Testis (tissue), 2 donors: Measurements from ENCODE around the gene INAVA.

ENCODE experiments used
- POLR2A ChIP-seq: fragments of 450-650 bp; IDR thresholded peaks from one replicate; pipeline ENCODE4 v1.6.1; 2017; ENCODE audit warnings: antibody characterized with exemption, mild to moderate bottlenecking, moderate library complexity
- TF ChIP-seq, protein P1 (sequence below), 3 experiments: fragments of 450-650 bp in 2 of 3; fragments of 200-600 bp in 1 of 3; sonication (generic) in 1 of 3; IDR thresholded peaks; one replicate each; pipeline ENCODE4 v1.5.1; 2016 to 2019; ENCODE audit warnings: antibody characterized with exemption in 3 of 3, mild to moderate bottlenecking in 2 of 3, moderate library complexity in 1 of 3

DNA sequence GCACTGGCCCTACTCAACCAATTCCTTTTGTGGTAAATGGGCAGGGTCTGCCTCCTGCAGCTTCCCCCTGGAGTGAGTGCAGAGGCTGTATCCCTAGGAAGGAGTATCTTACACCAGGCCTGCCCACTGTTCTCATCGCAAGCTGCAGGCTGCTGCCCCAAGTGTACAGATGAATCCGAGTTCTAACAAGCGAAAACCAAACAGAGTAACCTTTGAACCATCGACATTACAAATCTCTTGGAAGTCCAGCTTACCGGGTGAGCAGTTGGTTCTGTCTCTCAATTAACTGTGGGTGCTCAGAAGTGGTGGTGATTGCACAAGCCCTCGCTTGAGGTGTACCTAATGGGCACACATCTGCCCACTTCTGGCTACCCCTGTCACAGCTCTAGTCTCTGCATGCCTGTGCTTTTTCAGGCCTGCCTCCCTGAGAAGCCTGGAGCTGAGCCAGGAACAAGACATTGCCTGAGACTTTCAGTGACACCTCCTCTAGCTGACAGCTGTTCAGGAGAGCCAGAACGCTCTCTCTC is 22.7 kb downstream of the INAVA start:
- TF ChIP-seq, protein P1, sequence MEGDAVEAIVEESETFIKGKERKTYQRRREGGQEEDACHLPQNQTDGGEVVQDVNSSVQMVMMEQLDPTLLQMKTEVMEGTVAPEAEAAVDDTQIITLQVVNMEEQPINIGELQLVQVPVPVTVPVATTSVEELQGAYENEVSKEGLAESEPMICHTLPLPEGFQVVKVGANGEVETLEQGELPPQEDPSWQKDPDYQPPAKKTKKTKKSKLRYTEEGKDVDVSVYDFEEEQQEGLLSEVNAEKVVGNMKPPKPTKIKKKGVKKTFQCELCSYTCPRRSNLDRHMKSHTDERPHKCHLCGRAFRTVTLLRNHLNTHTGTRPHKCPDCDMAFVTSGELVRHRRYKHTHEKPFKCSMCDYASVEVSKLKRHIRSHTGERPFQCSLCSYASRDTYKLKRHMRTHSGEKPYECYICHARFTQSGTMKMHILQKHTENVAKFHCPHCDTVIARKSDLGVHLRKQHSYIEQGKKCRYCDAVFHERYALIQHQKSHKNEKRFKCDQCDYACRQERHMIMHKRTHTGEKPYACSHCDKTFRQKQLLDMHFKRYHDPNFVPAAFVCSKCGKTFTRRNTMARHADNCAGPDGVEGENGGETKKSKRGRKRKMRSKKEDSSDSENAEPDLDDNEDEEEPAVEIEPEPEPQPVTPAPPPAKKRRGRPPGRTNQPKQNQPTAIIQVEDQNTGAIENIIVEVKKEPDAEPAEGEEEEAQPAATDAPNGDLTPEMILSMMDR (IDR thresholded peaks at IDR 0.05), result no peak
- no peak for TF ChIP-seq POLR2A
